Effector memory CD8-positive, alpha-beta T cell (primary cell): ENCODE data around the gene USP2.

Experiments used
- ATAC-seq: fragments of 150-1000 bp; cut with Tn5 transposase; replicated peaks from 2 replicates; pipeline ENCODE4 v1.10.0; 2021; ENCODE audit warnings: mild to moderate bottlenecking, moderate library complexity
- DNase-seq, 3 experiments: peaks; one replicate each; pipeline ENCODE4 v3.0.0; 2021
- H3K27ac Mint-ChIP-seq, 2 donors: one replicate each; pipeline ENCODE4 v1.8.0; 2022; ENCODE audit warnings: mild to moderate bottlenecking in 2 of 2, mixed read lengths in 2 of 2, moderate library complexity in 2 of 2
- H3K27me3 Mint-ChIP-seq, 2 donors: one replicate each; pipeline ENCODE4 v1.8.0; 2022; ENCODE audit warnings: mixed read lengths in 2 of 2
- H3K36me3 Mint-ChIP-seq: one replicate; pipeline ENCODE4 v1.8.0; 2022; ENCODE audit warnings: mild to moderate bottlenecking, moderate library complexity, mixed read lengths; ENCODE audit not compliant: insufficient read depth
- H3K4me1 Mint-ChIP-seq, 2 donors: one replicate each; pipeline ENCODE4 v1.8.0; 2022; ENCODE audit warnings: low read depth in 2 of 2, mixed read lengths in 2 of 2
- H3K4me3 Mint-ChIP-seq, 2 donors: one replicate each; pipeline ENCODE4 v1.8.0; 2022; ENCODE audit warnings: mild to moderate bottlenecking in 2 of 2, mixed read lengths in 2 of 2, moderate library complexity in 2 of 2
- H3K9me3 Mint-ChIP-seq, 2 donors: one replicate each; pipeline ENCODE4 v1.8.0; 2022; ENCODE audit warnings: mixed read lengths in 2 of 2

USP2 gene

DNA sequence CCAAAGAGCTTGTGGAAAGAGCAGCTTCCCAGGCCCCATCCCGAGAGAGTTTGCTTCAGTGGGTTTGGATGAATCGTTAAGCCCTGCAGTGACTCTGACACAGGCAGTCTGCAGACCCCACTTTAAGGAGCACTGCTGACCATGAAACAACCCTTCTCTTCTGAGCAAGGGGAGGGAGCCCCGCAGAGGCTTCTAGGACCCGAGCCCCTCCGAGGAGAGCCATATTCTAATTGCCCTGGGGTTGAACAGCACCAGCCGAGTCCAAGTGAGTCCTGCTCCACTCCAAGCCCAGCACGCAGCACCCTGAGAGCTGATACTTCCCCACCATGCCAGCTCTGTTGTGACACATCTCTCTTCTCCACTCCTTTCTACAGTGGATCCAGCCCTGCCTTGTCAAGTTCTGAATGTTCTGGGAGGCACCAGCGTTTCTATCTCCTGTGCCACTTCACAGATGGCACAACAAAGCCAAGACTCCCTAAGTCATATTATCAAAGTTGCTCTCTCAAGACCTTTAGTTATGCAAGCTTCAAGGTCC is 10.4 kb downstream of the USP2 start:
- Mint-ChIP-seq H3K4me1 (peaks cover 7 to 23% of the 10 kb centered on the region in 2 donors), H3K9me3 (no peaks in the 10 kb centered on the region), H3K27me3 (peaks cover 18 to 42% of the 10 kb centered on the region in 2 donors), H3K4me3 (no peak overlapping the region), H3K36me3 (peaks cover 10% of the 10 kb centered on the region), H3K27ac (peak overlapping the region; percentile 32 to 88)
- ATAC-seq (no peak), DNase-seq (no peak)

GRCh38 chr11:119370486-119371046 is 10.9 kb downstream of the USP2 start:
- Mint-ChIP-seq H3K4me1 (peaks cover 7 to 23% of the 10 kb centered on the region in 2 donors), H3K4me3 (no peak overlapping the region), H3K9me3 (no peaks in the 10 kb centered on the region), H3K27me3 (peaks cover 23 to 44% of the 10 kb centered on the region in 2 donors), H3K36me3 (peaks cover 5% of the 10 kb centered on the region), H3K27ac (peak overlapping the region; percentile 32 to 88)
- ATAC-seq (peak; percentile 94), DNase-seq (peak in 2 of 3 experiments; percentile 48 to 49)

DNA sequence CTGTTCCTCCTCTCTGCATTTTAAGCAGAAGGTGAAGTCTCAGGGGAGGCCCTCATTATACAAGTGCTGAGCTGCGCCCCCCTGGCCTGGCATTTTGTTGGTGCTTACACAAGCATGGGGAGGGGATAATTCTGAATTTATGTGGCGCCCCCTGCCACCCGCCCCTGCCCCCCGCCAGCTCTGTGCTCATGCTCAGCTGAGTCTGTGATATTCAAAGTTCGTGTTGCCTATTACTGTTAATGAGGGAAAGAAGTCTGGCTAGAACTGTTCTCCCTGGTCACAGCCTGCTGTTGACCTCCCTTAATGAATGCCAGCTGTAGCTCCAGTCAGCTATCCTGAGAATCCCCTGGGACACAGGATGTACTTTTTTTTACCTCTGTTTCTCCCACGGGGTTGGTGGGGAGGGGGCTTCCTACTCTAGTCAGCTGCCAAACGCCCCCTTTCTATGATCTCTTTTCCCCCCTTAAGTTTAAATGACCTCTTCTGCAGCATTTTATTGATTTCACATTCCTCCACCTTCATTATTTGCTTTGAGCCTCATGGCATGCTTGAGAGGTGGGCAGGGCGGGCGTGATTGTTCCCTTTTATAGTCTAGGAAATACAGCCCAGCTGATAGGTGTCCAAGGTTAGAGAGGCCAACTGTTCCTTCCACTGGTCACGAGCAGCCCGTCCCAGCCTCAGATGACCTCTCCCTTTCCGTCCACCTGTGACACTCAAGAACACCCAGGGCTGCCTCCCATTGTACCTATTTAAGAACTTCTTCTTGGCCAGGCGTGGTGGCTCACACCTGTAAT is 12.2 kb downstream of the USP2 start:
- Mint-ChIP-seq H3K9me3 (no peaks in the 10 kb centered on the region), H3K27me3 (peaks cover 36 to 56% of the 10 kb centered on the region in 2 donors), H3K36me3 (peaks cover 9% of the 10 kb centered on the region), H3K4me1 (peaks cover 10 to 31% of the 10 kb centered on the region in 2 donors), H3K4me3 (no peak overlapping the region), H3K27ac (no peak overlapping the region)
- no peak for ATAC-seq
- no peak for DNase-seq

- Mint-ChIP-seq H3K36me3 (peaks cover 10% of the 10 kb centered on the region), H3K27me3 (peaks cover 37 to 62% of the 10 kb centered on the region in 2 donors), H3K4me3 (no peak overlapping the region), H3K4me1 (peaks cover 11 to 27% of the 10 kb centered on the region in 2 donors), H3K27ac (no peak overlapping the region), H3K9me3 (no peaks in the 10 kb centered on the region)
- no peak for ATAC-seq
- no peak for DNase-seq
Observed at GRCh38 chr11:119368121-119369034, 13.1 kb downstream of the USP2 start.

DNA sequence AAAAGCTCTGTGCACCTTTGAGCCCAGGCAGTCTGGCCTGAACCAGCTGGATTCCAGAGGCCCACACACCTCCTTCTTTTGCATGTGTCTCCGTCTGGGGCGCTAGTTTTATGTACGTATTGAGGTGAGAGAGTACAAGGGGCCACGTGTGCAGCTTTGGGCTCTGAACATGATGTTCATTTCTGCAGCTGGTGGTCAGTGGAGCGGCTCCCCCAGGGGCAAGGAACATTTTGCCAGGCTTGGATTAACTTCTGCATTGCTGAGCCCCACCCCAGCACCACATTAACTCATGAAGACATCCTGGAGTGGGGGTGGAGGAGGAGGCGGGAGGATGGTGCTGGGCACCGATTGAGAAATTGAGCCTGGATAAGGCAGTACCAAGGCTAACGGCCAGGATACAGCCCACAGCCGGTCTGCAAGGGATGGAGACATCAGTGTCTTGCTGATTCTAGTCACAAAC is 13.8 kb downstream of the USP2 start:
- DNase-seq = no peak
- peaks cover 44 to 69% of the 10 kb centered on the region in 2 donors for H3K27me3 Mint-ChIP-seq
- no peaks in the 10 kb centered on the region for H3K9me3 Mint-ChIP-seq
- ATAC-seq = no peak
- H3K4me3 Mint-ChIP-seq = no peak overlapping the region
- H3K4me1 Mint-ChIP-seq = peaks cover 11 to 24% of the 10 kb centered on the region in 2 donors
- H3K36me3 Mint-ChIP-seq = peaks cover 12% of the 10 kb centered on the region
- H3K27ac Mint-ChIP-seq = peak overlapping the region in 1 of 2 donors; percentile 66

GRCh38 chr11:119366690-119367620 is 14.5 kb downstream of the USP2 start:
- Mint-ChIP-seq H3K4me3 (no peak overlapping the region), H3K4me1 (peaks cover 11 to 24% of the 10 kb centered on the region in 2 donors), H3K27me3 (peaks cover 51 to 76% of the 10 kb centered on the region in 2 donors), H3K9me3 (no peaks in the 10 kb centered on the region), H3K36me3 (peaks cover 9% of the 10 kb centered on the region), H3K27ac (peak overlapping the region; percentile 51 to 66)
- ATAC-seq (no peak), DNase-seq (no peak)

- H3K27me3 Mint-ChIP-seq = peaks cover 57 to 81% of the 10 kb centered on the region in 2 donors
- peak overlapping the region in 1 of 2 donors; percentile 62 for H3K27ac Mint-ChIP-seq
- no peak for ATAC-seq
- peaks cover 4 to 15% of the 10 kb centered on the region in 2 donors for H3K4me1 Mint-ChIP-seq
- H3K9me3 Mint-ChIP-seq = no peaks in the 10 kb centered on the region
- no peak for DNase-seq
- peak overlapping the region; percentile 77 for H3K4me3 Mint-ChIP-seq
- H3K36me3 Mint-ChIP-seq = peaks cover 9% of the 10 kb centered on the region
Observed at GRCh38 chr11:119365071-119365591, 16.4 kb downstream of the USP2 start.

DNA sequence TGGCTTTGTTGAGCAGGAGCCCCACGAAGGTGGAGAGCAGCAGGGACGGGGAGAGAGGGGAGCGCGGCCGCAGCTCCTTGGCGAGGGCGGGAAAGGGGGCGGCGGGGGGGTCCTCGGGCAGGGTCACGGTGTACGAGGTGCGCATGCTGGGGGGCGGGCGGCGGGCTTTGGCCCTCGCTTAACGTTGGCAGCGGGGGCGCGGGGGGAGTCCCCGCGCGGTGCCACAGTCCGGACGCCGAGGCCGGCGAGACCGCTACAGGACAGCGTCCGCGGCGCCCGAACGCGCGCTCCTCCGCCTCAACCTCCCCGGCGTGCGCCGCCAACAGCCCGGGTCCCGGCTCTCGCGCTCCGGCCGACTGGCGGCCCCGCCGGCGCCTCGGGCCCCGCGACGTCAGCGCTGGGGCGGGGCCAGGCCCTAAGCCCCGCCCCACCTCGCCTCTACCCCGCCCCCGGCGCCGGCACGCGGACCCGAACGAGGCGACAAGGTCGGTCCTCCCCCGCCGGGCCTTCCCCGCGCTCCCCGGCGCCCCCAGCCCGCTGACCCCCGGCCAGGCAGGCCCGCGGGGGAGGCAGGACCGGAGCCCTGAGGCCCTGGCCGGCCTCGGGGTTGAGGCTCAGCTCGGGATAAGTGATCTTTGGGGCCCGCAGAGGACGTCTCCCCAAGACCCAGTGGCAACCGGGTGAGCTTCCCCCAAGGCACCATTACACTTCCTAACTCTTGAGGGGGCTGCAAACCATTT is 17.5 kb downstream of the USP2 start:
- peaks cover 4 to 13% of the 10 kb centered on the region in 2 donors for H3K4me1 Mint-ChIP-seq
- peaks cover 11% of the 10 kb centered on the region for H3K36me3 Mint-ChIP-seq
- DNase-seq (peak; percentile 30 to 49 (median 46)), ATAC-seq (peak; percentile 88)
- H3K4me3 Mint-ChIP-seq = peak overlapping the region; percentile 77
- peaks cover 57 to 70% of the 10 kb centered on the region in 2 donors for H3K27me3 Mint-ChIP-seq
- peak overlapping the region in 1 of 2 donors; percentile 62 for H3K27ac Mint-ChIP-seq
- H3K9me3 Mint-ChIP-seq = no peaks in the 10 kb centered on the region

DNA sequence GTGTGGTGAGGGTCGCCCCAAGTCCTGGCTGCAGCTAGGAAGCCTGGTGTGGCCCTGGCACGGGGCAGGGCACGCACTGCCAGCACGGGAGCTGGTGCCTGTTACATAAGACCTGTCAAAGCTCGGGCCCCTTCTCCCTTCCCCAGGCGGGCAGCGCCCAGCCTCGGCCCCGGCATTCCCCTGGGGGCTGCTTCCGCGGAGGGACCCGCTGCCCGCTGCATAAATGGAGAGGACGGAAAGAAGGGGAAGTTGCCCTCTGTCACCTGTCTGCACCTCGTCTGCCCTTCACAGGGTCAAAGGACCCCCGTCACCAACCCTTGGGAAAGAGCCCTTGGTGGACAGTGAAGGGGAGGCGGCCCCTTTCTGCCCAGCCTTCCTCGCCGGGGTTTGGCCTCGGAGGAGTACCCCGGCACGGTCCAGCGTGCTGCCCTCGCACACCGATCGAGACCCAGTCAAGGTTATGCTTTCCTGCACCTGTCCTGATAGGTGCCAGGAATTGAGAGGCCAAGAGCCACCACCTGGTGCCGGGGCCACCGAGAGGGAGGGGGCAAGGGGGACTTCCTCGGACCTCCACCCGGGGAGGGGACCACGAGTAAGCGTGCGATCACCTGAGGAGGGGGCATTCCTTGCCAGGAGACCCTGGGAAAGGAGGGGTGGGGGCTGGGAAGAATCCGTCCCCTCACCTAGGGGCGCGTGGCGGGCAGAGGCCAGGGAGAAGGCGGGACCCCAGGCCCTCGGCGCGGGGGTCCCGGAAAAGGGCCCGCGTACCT is 18.2 kb downstream of the USP2 start:
- no peak overlapping the region for H3K27ac Mint-ChIP-seq
- no peak for DNase-seq
- H3K9me3 Mint-ChIP-seq = no peaks in the 10 kb centered on the region
- H3K4me1 Mint-ChIP-seq = peaks cover 4 to 13% of the 10 kb centered on the region in 2 donors
- ATAC-seq = no peak
- H3K27me3 Mint-ChIP-seq = peaks cover 57 to 64% of the 10 kb centered on the region in 2 donors
- peak overlapping the region; percentile 44 to 64 for H3K4me3 Mint-ChIP-seq
- peaks cover 11% of the 10 kb centered on the region for H3K36me3 Mint-ChIP-seq

- H3K9me3 Mint-ChIP-seq = no peaks in the 10 kb centered on the region
- H3K36me3 Mint-ChIP-seq = peaks cover 11% of the 10 kb centered on the region
- no peak overlapping the region for H3K27ac Mint-ChIP-seq
- peaks cover 4 to 13% of the 10 kb centered on the region in 2 donors for H3K4me1 Mint-ChIP-seq
- H3K4me3 Mint-ChIP-seq = peak overlapping the region; percentile 44 to 64
- peaks cover 56 to 64% of the 10 kb centered on the region in 2 donors for H3K27me3 Mint-ChIP-seq
- ATAC-seq (no peak), DNase-seq (no peak)
Observed at GRCh38 chr11:119362741-119363080, 18.8 kb downstream of the USP2 start.
